ENCODE data around the gene HTR1B. TPM values are rescaled to one million over a fixed set of nuclear protein-coding genes. Genes with fewer than 3 reads are reported as not detected.

HTR1B gene
- total RNA-seq, 6 experiments from 2014 or later, result not detected

DNA sequence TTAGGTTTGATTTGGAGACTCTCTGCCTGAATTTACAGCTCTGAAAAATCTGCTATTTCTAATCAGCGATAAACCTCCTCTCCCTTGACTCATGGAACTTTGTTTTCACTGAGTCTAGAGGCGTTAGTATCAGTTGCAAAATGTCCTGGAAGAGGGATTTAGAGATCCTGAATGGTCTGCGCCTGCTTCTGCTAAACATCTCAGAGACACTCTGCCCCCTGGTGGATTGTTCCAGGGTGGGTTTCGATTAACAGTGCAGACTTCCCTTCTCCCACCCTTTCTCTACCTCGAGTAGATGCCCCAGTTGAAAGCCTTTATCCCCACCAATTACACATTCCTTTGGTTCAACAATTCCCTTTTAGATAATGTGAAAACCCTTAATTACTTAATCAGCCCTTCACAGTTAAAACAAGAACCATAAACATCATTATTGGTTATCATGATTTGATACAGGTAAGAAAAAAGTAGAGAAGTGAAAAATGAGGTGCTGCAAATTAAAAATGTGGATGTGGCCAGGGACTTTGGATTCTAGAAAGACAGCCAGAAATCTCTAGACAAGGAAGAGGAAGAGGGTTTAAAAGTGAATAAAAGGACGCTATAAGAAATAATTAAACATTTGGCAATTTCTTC lies 5.5 kb downstream of the HTR1B start:
- H3K36me3 ChIP-seq, result no peaks in the 10 kb centered on the region
- H3K27ac ChIP-seq, result no peak overlapping the region
- peaks cover 0 to 5% of the 10 kb centered on the region in 2 donors for H3K27me3 ChIP-seq
- intact Hi-C loops (cut with DNase I), result no loop called here
- WGBS (ENCODE audit: insufficient coverage, low coverage, low lambda C conversion rate, missing lambda C conversion rate), result 23% methylated on average over 6 of the region's 6 CpGs
- ATAC-seq, result peak; percentile 78 to 91 (median 86)
- no peaks in the 10 kb centered on the region for H3K9me3 ChIP-seq
- peak in 1 of 3 donors; percentile 57 for DNase-seq
- TF ChIP-seq CTCF (IDR thresholded peaks at IDR 0.05) (peak; percentile 46 to 71 (median 66)), POLR2A (IDR thresholded peaks at IDR 0.05) (no peak)
- H3K4me1 ChIP-seq, result peaks cover 0 to 4% (median 0%) of the 10 kb centered on the region in 4 donors
- no peak overlapping the region for H3K4me3 ChIP-seq

DNA sequence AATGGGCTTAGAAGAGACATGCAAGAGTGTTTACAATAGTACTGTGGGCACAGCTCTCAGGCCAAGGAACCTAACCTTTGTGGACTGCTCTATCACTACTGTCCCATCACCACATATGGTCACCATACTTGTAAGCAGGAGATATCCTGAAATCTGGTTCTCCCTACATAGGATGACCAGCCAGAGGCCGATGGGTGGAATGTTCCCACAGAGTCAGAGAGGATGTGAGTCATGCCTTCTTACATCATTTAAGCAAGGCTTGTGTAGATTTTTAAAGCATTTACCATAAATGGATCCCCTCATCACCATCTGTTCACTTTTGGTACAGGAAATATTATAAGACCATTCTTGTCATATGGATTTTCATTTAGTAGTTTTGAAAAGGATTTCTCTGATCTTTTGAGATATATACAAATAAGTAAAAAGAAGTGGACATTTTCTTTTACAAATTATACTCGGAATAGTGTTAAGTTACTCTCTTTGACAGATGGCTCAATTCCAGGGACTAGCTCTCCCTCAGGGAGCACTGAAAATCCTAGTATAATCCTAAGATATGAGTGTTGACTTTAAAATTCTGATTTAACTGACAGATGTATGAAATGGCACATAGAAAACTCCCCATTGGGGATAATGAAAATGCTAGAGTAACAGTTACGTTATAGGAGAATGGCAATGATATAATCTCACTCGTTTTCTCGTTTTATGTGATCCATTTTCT lies 6.6 kb downstream of the HTR1B start:
- DNase-seq, result no peak
- Histone ChIP-seq H3K4me1 (no peaks in the 10 kb centered on the region), H3K27ac (no peak overlapping the region), H3K27me3 (no peaks in the 10 kb centered on the region), H3K4me3 (no peak overlapping the region), H3K9me3 (no peaks in the 10 kb centered on the region), H3K36me3 (no peaks in the 10 kb centered on the region)
- TF ChIP-seq CTCF (IDR thresholded peaks at IDR 0.05) (no peak), POLR2A (IDR thresholded peaks at IDR 0.05) (no peak)
- peak in 1 of 4 donors; percentile 35 for ATAC-seq
- 51% methylated on average over 5 of the region's 5 CpGs for WGBS (ENCODE audit: insufficient coverage, low coverage, low lambda C conversion rate, missing lambda C conversion rate)
- intact Hi-C loops (cut with DNase I), result no loop called here

DNA sequence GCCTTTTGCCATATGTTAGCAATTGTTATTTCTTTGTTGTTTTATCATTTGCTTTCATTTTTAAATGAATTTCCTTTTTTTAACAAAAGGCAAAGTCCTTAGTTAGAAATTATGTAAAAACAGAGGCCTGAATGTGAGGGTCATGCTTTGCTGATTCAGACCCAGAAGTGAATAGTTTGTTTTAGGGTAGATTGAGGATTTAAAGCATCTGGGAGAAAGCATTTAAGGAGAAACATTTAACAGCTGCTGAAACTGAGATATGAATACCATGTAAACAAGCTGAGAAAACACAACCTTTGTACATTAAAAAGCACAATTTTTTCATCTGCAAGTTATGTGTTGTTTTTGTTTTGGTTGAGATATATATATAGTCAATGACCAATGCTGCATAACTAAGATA lies 8.0 kb downstream of the HTR1B start:
- intact Hi-C loops (cut with DNase I), result no loop called here
- DNase-seq, result no peak
- TF ChIP-seq POLR2A (IDR thresholded peaks at IDR 0.05) (no peak), CTCF (IDR thresholded peaks at IDR 0.05) (no peak)
- Histone ChIP-seq H3K4me3 (no peak overlapping the region), H3K27ac (no peak overlapping the region), H3K27me3 (no peaks in the 10 kb centered on the region), H3K9me3 (no peaks in the 10 kb centered on the region), H3K4me1 (no peaks in the 10 kb centered on the region), H3K36me3 (no peaks in the 10 kb centered on the region)
- ATAC-seq, result no peak

- WGBS (ENCODE audit: insufficient coverage, low coverage, low lambda C conversion rate, missing lambda C conversion rate), result 83% methylated on average over 2 of the region's 2 CpGs
- no peaks in the 10 kb centered on the region for H3K36me3 ChIP-seq
- no peak for TF ChIP-seq POLR2A (IDR thresholded peaks at IDR 0.05)
- no peak for TF ChIP-seq CTCF (IDR thresholded peaks at IDR 0.05)
- H3K27ac ChIP-seq, result no peak overlapping the region
- intact Hi-C loops (cut with DNase I), result no loop called here
- H3K27me3 ChIP-seq, result no peaks in the 10 kb centered on the region
- no peak for DNase-seq
- H3K4me3 ChIP-seq, result no peak overlapping the region
- ATAC-seq, result no peak
- H3K9me3 ChIP-seq, result no peaks in the 10 kb centered on the region
- no peaks in the 10 kb centered on the region for H3K4me1 ChIP-seq
These were observed 8.9 kb downstream of the HTR1B start for GRCh38 chr6:77454386-77454785.

Data from right lobe of liver (tissue), 6 donors.